HG03469 (cell line): Measurements from ENCODE around the gene FGGY.
"Not testable (repeated sequence)": the region's sequence is repeated elsewhere in the genome, so short reads cannot be mapped to it uniquely, and the experiment has no call there.

Experiments used
- ATAC-seq: cut with Tn5 transposase; IDR thresholded peaks from one replicate; pipeline ENCODE4 v1.9.1; 2021; ENCODE audit warnings: mild to moderate bottlenecking, moderate library complexity, moderate number of reproducible peaks; ENCODE audit not compliant: unreplicated experiment

Gene FGGY

GRCh38 chr1:59530119-59530518 lies 233.2 kb downstream of the FGGY start:
- ATAC-seq: no peak

- no peak for ATAC-seq
These were observed 235.2 kb downstream of the FGGY start for GRCh38 chr1:59532102-59532501.

- not testable (repeated sequence) for ATAC-seq
These were observed 241.6 kb downstream of the FGGY start for GRCh38 chr1:59538476-59538875.

- no peak for ATAC-seq
These were observed 243.2 kb downstream of the FGGY start for GRCh38 chr1:59539961-59540681.

- no peak for ATAC-seq
These were observed 244.3 kb downstream of the FGGY start for GRCh38 chr1:59541161-59541560.

- ATAC-seq: no peak
These were observed 245.0 kb downstream of the FGGY start for GRCh38 chr1:59541891-59542290.

GRCh38 chr1:59543211-59543668 lies 246.3 kb downstream of the FGGY start:
- ATAC-seq: no peak

- no peak for ATAC-seq
These were observed 247.9 kb downstream of the FGGY start for GRCh38 chr1:59544615-59545293.

- ATAC-seq: no peak
These were observed 248.9 kb downstream of the FGGY start for GRCh38 chr1:59545830-59546229.

- no peak for ATAC-seq
These were observed 252.4 kb downstream of the FGGY start for GRCh38 chr1:59549066-59549837.

- no peak for ATAC-seq
These were observed 253.0 kb downstream of the FGGY start for GRCh38 chr1:59549903-59550302.

GRCh38 chr1:59552007-59552406 lies 255.1 kb downstream of the FGGY start:
- no peak for ATAC-seq

- ATAC-seq: no peak
These were observed 256.5 kb downstream of the FGGY start for GRCh38 chr1:59553371-59553770.

- no peak for ATAC-seq
These were observed 257.2 kb downstream of the FGGY start for GRCh38 chr1:59554011-59554663.

- no peak for ATAC-seq
These were observed 257.9 kb downstream of the FGGY start for GRCh38 chr1:59554752-59555151.

GRCh38 chr1:59556398-59556797 lies 259.5 kb downstream of the FGGY start:
- no peak for ATAC-seq

GRCh38 chr1:59556802-59557548 lies 260.1 kb downstream of the FGGY start:
- ATAC-seq: no peak

- ATAC-seq: no peak
These were observed 260.6 kb downstream of the FGGY start for GRCh38 chr1:59557549-59557885.

- ATAC-seq: not testable (repeated sequence)
These were observed 261.7 kb downstream of the FGGY start for GRCh38 chr1:59558580-59558979.

- ATAC-seq: no peak
These were observed 264.0 kb downstream of the FGGY start for GRCh38 chr1:59560807-59561450.
